Measurements from ENCODE around the gene LYPD6B.

The LYPD6B gene

DNA sequence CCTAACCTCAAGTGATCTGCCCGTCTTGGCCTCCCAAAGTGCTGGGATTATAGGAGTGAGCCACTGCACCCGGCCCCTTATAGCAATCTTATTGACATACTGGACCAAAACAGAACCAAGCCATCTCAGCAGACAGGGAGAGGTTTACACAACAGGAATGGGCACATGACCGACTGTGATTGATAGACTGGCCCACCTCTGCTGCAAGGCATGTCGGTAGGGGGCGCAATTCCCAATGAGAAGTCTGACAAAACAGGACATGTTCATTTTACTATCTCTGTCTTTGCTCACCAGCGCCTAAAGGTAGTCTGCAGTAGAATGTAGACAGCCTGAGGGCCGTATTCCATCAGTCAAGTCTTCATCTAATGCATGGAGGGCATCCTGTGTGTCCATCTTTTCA is 2.0 kb downstream of the LYPD6B start:
- DNase-seq (ENCODE audit: insufficient read length, low spot score) (no peak), FAIRE-seq (no peak)

DNA sequence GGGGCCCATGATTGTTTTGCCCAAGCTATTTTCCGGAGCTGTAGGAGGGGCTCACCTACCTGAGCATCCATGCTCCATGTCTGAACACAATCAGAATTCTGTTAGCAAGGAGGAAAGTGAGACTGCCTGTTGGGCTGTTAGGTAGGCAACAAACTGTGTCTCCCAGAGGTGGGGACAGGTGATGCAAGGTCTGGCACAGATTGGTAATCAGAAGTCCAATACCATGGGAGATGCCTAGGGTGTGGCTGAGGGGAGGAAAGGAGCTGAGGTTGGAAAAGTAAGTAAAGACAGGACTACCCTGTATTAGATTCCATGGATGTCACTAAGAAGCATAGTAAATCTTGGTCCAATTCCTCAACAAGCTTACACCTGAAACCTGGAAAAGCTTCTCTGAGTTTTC is 3.0 kb downstream of the LYPD6B start:
- TF ChIP-seq POLR2A (IDR thresholded peaks at IDR 0.05; ENCODE audit: low read depth, low read length): no peak
- FAIRE-seq (no peak), DNase-seq (ENCODE audit: insufficient read length, low spot score) (no peak)

More for the DNA sequence above, 2.0 kb downstream of the LYPD6B start:
- no peak for TF ChIP-seq POLR2A (IDR thresholded peaks at IDR 0.05; ENCODE audit: low read depth, low read length)

DNA sequence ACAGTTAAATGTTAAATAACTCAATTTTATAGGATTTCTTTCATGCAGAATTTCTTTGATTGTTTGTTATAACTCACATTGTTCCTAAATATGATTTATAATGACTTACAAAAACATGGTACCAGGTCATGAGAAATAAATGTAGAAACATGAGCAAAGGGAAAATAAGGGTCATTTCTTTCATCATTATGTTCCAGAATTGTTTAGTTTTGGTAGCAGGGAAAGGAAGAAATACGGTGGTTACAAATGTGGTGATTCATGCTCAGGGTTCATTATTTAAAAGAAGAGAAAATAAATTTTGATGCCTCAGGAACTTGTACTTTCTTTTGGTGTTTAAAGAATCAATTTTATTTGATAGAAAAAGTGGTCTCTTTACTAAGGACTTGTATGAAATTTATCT is 4.4 kb downstream of the LYPD6B start:
- DNase-seq (ENCODE audit: insufficient read length, low spot score) (no peak), FAIRE-seq (no peak)
- no peak for TF ChIP-seq POLR2A (IDR thresholded peaks at IDR 0.05; ENCODE audit: low read depth, low read length)

DNA sequence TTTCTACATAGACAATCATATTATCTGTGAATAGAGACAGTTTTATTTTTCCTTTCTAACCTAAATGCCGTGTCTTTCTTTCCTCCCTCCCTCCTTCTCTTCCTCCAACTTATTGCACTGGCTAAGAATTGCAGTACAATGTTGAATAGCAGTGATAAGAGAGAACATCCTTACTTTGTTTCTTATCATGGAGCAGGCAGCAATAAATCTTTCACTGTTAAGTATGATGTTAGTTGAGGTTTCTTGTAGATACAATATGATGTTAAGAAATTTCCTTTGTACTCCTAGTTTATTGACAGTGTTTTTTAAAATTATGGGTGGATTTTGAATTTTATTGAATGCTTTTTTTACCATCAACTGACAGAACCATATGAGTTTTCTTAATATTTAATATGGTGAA is 6.0 kb downstream of the LYPD6B start:
- no peak for FAIRE-seq
- no peak for TF ChIP-seq POLR2A (IDR thresholded peaks at IDR 0.05; ENCODE audit: low read depth, low read length)

DNA sequence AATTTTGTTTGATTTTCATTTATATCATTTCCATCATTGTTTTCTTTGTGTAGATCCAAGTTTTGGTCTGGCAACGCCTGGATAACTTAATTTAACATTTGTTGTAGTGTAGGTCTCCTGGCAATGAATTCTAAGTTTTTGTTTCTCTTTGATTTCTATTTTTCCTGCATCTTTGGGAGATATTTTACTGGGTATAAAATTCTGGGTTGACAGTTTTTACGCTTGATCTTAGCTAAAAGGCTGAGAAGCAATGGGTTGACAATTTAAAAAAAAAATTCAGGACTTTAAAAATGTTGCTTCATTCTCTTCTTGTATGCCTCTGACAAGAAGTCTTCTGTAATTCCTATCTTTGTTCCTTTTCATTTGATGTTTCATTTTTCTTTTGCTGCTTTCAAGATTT is 8.6 kb downstream of the LYPD6B start:
- no peak for DNase-seq (ENCODE audit: insufficient read length, low spot score)
- no peak for FAIRE-seq
- no peak for TF ChIP-seq POLR2A (IDR thresholded peaks at IDR 0.05; ENCODE audit: low read depth, low read length)

More for the DNA sequence above, 6.0 kb downstream of the LYPD6B start:
- DNase-seq (ENCODE audit: insufficient read length, low spot score): no peak

DNA sequence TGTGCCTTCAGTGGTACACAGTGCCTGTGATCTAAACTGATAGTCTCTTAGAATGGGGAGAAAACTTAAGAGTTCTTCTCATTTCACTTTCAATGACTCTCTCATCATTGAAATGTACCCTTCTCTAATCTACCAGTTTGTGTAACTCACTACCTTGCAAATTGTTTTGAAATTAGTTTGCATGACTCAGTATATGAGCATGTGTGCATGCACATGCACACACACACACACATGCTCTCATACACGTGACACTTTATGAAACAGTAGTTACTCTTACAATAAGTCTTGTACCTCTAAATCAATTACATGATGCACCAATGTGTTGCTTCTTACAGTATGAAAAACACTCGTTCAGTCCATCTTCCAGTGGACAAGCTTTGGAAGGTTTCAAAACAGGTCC is 10.6 kb downstream of the LYPD6B start:
- DNase-seq (ENCODE audit: insufficient read length, low spot score) (no peak), FAIRE-seq (no peak)
- no peak for TF ChIP-seq POLR2A (IDR thresholded peaks at IDR 0.05; ENCODE audit: low read depth, low read length)

DNA sequence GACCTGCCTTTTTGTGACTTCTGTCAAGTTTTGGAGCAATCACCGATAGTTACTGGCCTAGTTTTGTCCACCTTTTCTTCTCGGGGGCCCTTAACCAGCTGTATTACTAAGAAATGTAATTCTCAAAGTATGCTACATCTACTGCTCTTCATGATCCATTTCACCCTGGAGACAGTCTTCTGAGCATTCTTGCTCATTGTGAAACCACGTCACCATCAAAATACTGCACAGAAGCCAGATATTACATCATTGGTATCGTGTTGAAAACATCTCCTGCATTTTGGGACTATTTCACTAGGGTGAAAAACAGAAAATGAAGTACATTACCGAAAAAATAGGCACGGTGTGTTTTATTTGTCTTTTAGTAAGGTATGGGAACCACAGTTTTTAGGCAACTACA is 11.7 kb downstream of the LYPD6B start:
- DNase-seq (ENCODE audit: insufficient read length, low spot score): no peak
- TF ChIP-seq POLR2A (IDR thresholded peaks at IDR 0.05; ENCODE audit: low read depth, low read length): no peak
- FAIRE-seq: no peak

DNA sequence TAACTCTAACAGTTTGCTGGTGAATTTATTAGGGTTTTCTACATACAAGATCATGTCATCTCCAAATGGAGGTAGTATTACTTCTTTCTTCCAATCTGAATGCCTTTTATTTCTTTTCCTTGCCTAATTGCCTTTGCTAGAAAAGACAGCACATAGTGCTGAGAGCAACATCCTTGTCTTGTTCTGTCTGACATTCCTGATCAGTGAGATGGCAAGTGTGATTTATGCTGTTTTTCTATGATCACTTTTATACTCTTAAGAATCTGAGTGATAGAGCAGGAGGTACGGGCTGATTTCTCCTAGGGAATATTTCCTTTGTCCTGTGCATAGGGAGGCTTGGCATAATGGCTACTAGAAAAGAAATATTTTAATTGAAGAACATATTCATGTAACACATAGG is 17.3 kb downstream of the LYPD6B start:
- DNase-seq (ENCODE audit: insufficient read length, low spot score) (no peak), FAIRE-seq (no peak)
- no peak for TF ChIP-seq POLR2A (IDR thresholded peaks at IDR 0.05; ENCODE audit: low read depth, low read length)

DNA sequence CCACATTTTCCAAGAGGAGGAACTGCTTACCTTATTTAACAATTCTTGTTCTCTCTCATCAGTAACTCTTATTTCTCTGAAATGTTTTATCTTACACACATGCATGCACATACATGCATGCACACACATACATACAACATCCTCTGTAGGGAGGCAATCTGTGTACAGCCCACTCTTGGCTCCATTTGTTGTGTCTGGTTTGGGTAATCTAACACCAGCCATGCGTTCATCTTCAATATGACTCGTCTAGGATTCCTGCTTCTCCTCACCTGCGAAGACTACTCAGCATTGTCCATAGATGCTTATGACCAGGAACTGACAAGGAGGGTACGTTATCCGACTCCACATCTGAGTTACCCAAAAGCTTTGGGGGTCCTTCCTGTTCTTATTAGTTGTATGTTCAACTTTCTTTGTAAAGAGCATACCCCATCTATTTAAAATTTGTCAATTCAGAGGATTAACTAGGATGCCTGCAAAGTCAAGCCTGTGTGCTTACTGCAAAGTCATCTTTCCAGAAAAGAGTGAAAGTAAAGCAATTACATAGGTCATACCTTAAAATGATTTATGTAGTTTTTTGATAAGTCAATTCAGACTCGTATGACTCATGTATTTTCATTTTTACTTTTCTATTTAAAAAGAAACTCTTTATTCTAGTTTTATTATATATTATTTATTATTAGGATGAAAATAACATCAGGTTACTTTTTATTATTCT is 18.2 kb downstream of the LYPD6B start:
- no peak for DNase-seq (ENCODE audit: insufficient read length, low spot score)
- TF ChIP-seq POLR2A (IDR thresholded peaks at IDR 0.05; ENCODE audit: low read depth, low read length): no peak
- no peak for FAIRE-seq

DNA sequence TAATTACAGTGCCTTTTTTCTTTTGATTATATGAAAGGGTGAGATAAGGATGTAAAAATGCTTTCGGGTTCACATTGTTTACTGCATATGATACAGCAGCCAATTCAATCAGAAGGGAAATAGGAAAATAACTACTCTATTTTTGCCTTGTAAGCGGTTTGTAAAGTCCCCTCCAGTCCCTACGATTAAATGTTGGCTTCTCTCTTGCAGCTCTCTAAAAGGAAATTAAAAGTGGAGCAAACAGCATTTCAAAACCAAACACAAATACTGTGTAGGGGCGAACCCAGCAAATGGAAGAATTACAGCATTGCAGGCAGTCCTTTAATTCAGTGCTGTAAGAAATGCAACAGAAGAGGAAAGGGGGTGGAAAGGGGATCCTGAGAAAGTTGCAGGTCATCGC is 18.9 kb downstream of the LYPD6B start:
- no peak for FAIRE-seq
- no peak for TF ChIP-seq POLR2A (IDR thresholded peaks at IDR 0.05; ENCODE audit: low read depth, low read length)
- no peak for DNase-seq (ENCODE audit: insufficient read length, low spot score)

DNA sequence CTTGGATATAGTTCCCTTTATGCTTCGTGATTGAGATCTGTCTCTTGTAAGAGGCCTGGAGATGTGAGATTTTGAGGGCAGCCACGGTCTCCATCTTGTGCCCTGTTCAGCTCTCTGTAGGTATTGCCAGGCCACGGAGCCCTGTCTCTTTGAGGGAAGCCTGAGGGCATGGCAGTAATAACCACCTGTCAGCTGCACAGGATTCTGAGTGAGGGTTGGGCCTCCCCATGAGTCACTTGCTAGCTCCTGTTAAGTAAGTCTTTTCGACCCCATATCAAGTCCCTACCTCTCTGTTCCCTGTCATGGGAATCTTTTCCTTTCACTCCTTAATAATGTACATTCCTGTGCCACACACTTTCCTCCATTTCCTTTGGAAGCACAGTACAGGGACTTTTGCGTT is 20.4 kb downstream of the LYPD6B start:
- no peak for TF ChIP-seq POLR2A (IDR thresholded peaks at IDR 0.05; ENCODE audit: low read depth, low read length)
- FAIRE-seq (no peak), DNase-seq (ENCODE audit: insufficient read length, low spot score) (no peak)

DNA sequence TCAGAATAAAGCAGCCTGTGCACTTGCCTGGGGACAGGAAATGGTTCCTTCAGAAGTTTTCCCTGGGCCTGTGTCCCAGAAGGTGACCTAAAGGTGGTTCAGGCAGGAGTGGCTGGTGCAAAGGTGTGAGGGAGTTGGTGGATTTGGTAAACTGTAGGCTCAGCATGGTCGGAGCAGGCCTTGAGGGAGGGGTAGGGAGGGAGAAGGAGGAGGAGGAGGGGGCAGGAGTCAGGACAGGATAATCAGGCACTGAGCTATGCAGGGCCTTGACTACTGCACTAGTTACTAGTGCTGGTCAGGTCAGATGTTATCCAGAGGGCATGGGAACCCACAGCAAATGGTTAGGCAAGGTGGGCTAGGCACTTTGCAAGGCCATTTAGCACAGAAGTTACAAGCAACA is 21.3 kb downstream of the LYPD6B start:
- DNase-seq (ENCODE audit: insufficient read length, low spot score): no peak
- TF ChIP-seq POLR2A (IDR thresholded peaks at IDR 0.05; ENCODE audit: low read depth, low read length): no peak
- no peak for FAIRE-seq

DNA sequence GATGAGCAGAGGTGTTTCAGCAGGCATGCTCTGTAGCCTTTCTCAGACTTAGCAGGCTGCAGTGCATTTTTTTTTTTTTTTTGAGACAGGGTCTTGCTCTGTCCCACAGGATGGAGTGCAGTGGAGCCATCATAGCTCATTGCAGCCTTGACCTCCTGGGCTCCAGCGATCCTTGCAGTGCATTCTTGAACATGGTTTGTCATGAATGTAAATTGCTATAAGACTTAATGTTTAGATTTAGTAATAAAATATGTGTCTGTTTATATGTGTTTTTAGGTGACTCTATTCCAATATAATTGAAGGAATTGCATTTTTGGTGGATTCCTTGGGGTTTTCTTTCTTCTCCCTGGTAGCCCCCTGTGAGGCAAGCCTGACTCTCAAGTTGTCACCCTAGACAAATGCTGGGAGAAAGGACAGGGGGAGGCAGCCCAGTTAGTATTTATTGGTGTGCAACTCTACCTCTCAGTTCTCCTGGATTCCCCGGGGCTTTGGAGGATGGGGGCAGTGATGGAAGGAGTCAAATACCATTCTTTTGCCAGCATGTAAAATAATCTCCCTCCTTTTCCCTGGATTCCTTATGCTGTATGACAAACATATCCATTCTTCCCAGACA is 22.7 kb downstream of the LYPD6B start:
- DNase-seq (ENCODE audit: insufficient read length, low spot score) (no peak), FAIRE-seq (no peak)
- no peak for TF ChIP-seq POLR2A (IDR thresholded peaks at IDR 0.05; ENCODE audit: low read depth, low read length)

DNA sequence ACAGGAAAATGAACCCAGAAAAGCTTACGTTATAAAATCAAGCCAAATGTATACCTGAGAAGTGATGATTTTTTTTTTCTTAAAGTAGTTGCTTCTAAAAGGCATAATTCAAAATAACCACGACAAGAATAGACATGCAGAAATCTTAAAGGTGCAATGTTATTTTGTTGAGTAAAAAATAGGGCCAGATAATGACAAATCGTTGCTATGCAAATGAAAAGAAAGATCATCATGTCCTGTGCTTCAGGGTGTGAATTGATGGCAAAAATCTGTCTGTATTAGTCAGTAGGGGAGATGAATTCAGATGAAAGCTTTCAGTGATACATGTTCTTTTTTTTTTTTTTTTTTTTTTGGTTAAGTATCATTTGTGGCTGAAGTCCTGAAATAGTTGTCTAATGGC is 24.0 kb downstream of the LYPD6B start:
- TF ChIP-seq POLR2A (IDR thresholded peaks at IDR 0.05; ENCODE audit: low read depth, low read length): no peak
- FAIRE-seq (no peak), DNase-seq (ENCODE audit: insufficient read length, low spot score) (no peak)

DNA sequence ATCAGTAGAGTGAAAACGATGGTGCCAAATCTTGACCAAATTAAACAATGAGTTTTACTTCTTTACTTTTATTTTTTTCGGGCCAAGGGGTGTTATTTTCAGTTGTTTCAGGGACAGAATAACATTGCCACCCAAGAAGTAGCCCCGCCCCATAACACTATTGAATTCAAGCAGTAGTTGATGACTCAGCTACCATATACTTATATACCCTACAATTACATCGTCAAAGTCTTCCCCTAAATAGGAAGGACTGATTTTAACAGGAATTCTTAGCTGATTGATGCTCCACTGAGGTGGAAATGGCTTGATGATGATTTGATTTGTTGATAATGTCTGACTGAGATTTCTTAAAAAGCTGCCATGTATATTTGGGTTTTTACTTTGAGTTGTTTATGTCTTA is 24.7 kb downstream of the LYPD6B start:
- DNase-seq (ENCODE audit: insufficient read length, low spot score) (no peak), FAIRE-seq (no peak)
- TF ChIP-seq POLR2A (IDR thresholded peaks at IDR 0.05; ENCODE audit: low read depth, low read length): no peak
